HG03103 (cell line): ENCODE data around the gene TULP4.
"Not testable (repeated sequence)": the region's sequence is repeated elsewhere in the genome, so short reads cannot be mapped to it uniquely, and the experiment has no call there.

Experiments used
- ATAC-seq: cut with Tn5 transposase; IDR thresholded peaks from one replicate; pipeline ENCODE4 v1.9.1; 2021; ENCODE audit warnings: low read depth; ENCODE audit not compliant: unreplicated experiment

TULP4 gene

GRCh38 chr6:158388727-158389126 lies 76.5 kb downstream of the TULP4 start:
- ATAC-seq, result no peak

- no peak for ATAC-seq
Observed at GRCh38 chr6:158389193-158389919, 77.1 kb downstream of the TULP4 start.

GRCh38 chr6:158391276-158391675 lies 79.0 kb downstream of the TULP4 start:
- no peak for ATAC-seq

GRCh38 chr6:158391977-158392376 lies 79.7 kb downstream of the TULP4 start:
- not testable (repeated sequence) for ATAC-seq

GRCh38 chr6:158396136-158396535 lies 83.9 kb downstream of the TULP4 start:
- ATAC-seq, result no peak

- ATAC-seq, result no peak
Observed at GRCh38 chr6:158397578-158397977, 85.3 kb downstream of the TULP4 start.

GRCh38 chr6:158398252-158399024 lies 86.2 kb downstream of the TULP4 start:
- ATAC-seq, result no peak

- no peak for ATAC-seq
Observed at GRCh38 chr6:158399040-158399700, 86.9 kb downstream of the TULP4 start.

GRCh38 chr6:158402184-158402583 lies 89.9 kb downstream of the TULP4 start:
- ATAC-seq, result no peak

GRCh38 chr6:158405321-158405831 lies 93.1 kb downstream of the TULP4 start:
- ATAC-seq, result not testable (repeated sequence)

- no peak for ATAC-seq
Observed at GRCh38 chr6:158405933-158406332, 93.7 kb downstream of the TULP4 start.

GRCh38 chr6:158406736-158407135 lies 94.5 kb downstream of the TULP4 start:
- ATAC-seq, result no peak

GRCh38 chr6:158408013-158408412 lies 95.7 kb downstream of the TULP4 start:
- ATAC-seq, result no peak

GRCh38 chr6:158408552-158409130 lies 96.4 kb downstream of the TULP4 start:
- no peak for ATAC-seq

GRCh38 chr6:158409451-158409850 lies 97.2 kb downstream of the TULP4 start:
- ATAC-seq, result no peak

- no peak for ATAC-seq
Observed at GRCh38 chr6:158410784-158411183, 98.5 kb downstream of the TULP4 start.

- ATAC-seq, result no peak
Observed at GRCh38 chr6:158411998-158412397, 99.7 kb downstream of the TULP4 start.

- ATAC-seq, result no peak
Observed at GRCh38 chr6:158413028-158413427, 100.8 kb downstream of the TULP4 start.

- ATAC-seq, result no peak
Observed at GRCh38 chr6:158413814-158414565, 101.7 kb downstream of the TULP4 start.

- ATAC-seq, result no peak
Observed at GRCh38 chr6:158414851-158415262, 102.6 kb downstream of the TULP4 start.
